ENCODE measurements around the gene SORCS2.

Gene SORCS2

DNA sequence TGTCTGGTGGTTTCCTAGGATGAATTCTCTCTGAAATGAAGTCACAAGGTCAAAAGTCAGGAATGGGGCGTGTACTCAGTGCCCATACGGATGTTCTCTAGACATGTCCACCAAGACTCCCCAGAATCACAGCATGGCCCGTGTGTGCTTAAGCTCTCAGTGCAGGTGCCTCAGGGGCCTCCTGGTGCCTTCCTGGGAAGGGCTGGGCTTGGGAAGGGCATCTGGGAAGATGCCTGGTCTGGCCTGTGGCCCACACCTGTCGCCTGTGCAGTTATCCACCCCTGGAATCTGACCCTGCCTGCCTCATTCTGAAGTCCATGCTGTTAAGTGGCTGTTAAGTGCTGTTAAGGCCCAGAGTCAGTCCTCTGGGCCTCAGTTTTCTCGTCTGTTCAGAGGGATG lies 31.2 kb downstream of the SORCS2 start:
- no peak for DNase-seq (ENCODE audit: low read depth)

- DNase-seq (ENCODE audit: low read depth): no peak
These were observed 31.7 kb downstream of the SORCS2 start for GRCh38 chr4:7224001-7224400.

GRCh38 chr4:7224878-7225533 lies 32.7 kb downstream of the SORCS2 start:
- DNase-seq (ENCODE audit: low read depth): no peak

GRCh38 chr4:7226439-7226838 lies 34.1 kb downstream of the SORCS2 start:
- no peak for DNase-seq (ENCODE audit: low read depth)

DNA sequence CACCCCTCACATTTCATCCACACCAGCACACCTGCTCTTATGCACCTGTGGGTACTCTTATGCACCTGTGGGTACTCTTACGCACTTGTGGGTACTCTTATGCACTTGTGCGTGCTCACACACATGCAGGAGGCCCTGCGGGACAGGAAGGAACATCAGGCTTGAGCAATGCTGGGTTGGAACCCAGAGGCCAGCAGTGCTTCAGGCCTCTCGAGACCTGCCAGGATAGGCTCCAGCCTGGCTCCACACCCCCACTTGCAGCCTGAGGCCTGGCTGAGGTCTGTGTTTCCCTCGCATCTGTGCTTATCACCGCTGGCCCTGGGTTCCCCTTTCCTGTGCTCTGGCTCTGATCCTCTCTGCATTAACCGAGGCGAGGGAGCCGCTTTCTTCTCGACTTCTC lies 34.7 kb downstream of the SORCS2 start:
- DNase-seq (ENCODE audit: low read depth): no peak

GRCh38 chr4:7228734-7229133 lies 36.4 kb downstream of the SORCS2 start:
- DNase-seq (ENCODE audit: low read depth): no peak

GRCh38 chr4:7232061-7232650 lies 39.8 kb downstream of the SORCS2 start:
- no peak for DNase-seq (ENCODE audit: low read depth)

- DNase-seq (ENCODE audit: low read depth): no peak
These were observed 40.8 kb downstream of the SORCS2 start for GRCh38 chr4:7233006-7233580.

GRCh38 chr4:7233601-7234000 lies 41.3 kb downstream of the SORCS2 start:
- DNase-seq (ENCODE audit: low read depth): no peak

GRCh38 chr4:7234355-7235029 lies 42.2 kb downstream of the SORCS2 start:
- DNase-seq (ENCODE audit: low read depth): no peak

DNA sequence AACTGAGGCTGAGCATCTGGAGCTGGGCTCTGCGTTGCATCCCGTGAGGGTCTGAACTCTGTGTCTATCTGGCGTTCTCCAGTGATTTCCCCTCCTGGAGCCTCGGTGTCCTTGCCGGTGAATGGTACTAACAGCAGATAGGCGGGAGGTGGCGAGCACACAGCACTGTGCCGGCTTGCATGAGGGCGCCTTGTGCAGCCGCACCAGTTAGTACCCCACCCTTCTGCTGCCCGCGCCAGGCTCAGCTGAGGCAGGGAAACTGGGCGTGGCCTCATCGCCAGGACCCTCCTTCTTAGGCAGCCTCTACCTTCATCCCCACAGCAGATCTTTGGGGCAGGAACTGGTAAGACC lies 42.7 kb downstream of the SORCS2 start:
- DNase-seq (ENCODE audit: low read depth): no peak

DNA sequence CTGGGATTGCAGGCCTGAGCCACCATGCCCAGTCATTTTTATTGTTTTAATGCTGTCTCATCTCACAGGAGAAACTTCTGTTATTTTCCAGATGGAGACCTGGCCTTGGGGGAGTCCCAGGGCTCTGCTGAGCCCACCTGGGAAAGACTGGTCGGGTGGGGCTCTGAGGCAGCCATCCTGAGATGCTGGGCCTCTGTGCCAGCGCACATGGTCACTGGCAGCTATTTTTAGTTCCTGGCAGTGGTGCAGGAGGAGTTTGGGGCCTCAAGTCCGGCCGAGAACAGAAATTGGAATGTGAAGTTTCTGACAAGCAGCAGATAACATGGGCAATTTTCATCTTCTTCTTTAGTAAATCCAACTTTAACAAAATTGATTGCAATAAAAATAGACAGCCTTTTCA lies 44.5 kb downstream of the SORCS2 start:
- DNase-seq (ENCODE audit: low read depth): no peak

DNA sequence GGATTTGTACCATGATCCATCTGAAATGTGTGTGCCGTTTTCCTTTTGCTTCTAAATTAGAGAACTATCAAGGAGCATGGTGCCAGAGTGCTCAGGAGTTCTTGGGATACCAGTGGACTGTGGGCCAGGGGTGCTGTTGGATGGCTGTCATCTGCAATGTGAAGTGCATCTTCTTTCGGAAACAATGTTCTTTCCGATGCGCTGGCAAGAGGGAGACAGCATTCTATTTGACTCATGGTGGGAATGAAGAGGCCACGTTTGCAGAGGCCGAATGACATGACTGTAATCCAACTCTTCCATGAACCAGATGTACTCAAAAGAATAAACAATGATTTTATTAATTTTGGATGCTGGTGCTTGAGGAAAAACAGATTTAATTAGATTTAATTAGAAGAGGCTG lies 45.5 kb downstream of the SORCS2 start:
- DNase-seq (ENCODE audit: low read depth): no peak

DNA sequence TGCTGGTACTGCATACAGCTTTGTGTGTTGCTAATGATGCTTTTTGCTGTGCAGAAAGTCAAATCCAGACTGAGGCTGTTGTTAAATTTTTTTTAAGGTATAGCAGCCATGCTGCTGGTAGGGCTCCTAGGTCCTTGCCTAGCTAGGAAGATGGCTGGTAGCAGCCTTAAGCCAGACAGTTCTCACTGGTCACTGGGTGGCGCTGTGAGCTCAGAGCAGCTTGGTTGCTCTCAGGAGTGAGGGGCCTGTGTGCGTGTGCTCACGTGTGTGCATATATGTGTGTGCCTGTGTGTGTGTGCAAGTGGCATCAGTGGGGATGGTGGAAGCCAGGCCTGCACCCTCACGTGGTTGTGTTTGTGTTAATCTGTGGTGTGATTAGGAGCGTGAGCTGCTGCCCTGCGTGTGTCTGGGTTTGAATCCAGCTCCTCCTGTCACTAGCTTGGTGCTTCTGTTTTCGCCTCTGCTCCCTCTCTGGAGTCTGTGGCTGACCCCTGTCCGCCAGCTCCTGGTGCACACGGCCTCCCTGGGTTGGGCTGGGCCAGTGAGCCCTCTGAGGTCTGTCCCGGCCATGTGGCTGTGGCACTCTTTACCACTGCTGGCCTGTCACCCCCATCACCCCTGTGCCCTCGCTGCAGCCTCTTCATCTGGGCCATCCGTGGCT lies 46.1 kb downstream of the SORCS2 start:
- DNase-seq (ENCODE audit: low read depth): no peak

- no peak for DNase-seq (ENCODE audit: low read depth)
These were observed 46.9 kb downstream of the SORCS2 start for GRCh38 chr4:7239101-7239820.

GRCh38 chr4:7239844-7240243 lies 47.5 kb downstream of the SORCS2 start:
- DNase-seq (ENCODE audit: low read depth): no peak

- no peak for DNase-seq (ENCODE audit: low read depth)
These were observed 48.0 kb downstream of the SORCS2 start for GRCh38 chr4:7240306-7240705.

- no peak for DNase-seq (ENCODE audit: low read depth)
These were observed 49.3 kb downstream of the SORCS2 start for GRCh38 chr4:7241597-7242125.

- no peak for DNase-seq (ENCODE audit: low read depth)
These were observed 50.4 kb downstream of the SORCS2 start for GRCh38 chr4:7242766-7243165.

DNA sequence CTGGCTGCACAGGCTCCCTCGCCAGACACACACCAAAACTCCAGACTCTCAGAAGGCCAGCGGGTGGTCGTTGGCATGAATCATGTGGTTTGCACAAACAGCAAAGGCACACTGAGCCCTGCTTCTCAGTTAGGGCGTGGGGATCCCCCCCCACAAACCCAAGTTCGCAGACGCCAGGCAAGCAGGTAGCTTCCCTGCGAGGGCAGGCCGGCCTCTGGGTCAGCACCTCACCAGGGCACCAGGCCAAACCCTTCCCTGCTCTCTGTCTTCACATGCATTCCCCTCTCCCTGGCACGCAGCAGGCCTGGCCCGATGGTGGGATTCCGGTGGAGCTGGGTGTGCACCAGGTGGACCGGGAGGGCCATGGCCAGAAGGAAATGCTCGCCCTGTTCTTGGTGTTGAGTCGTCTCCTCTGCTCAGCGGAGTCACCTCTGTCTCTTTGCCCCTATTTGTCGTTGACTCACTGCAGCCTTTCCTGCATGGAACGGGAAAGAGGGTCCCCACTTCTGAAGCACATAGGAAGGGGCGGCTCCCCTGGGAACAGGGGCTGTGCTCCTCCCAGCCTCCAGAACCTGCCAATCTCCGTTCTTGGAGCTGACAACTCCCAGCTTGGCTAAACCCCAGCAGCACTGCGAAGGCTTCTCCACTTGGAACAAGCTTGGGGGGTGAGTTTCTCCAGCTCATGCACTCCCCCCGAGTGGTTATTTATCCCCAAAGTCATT lies 51.4 kb downstream of the SORCS2 start:
- no peak for DNase-seq (ENCODE audit: low read depth)

- DNase-seq (ENCODE audit: low read depth): no peak
These were observed 52.0 kb downstream of the SORCS2 start for GRCh38 chr4:7244331-7244665.
